Dedifferentiated amniotic fluid mesenchymal stem cell (primary cell): ENCODE data around the gene MARCHF2.

Source experiments
- DNase-seq: peaks from one replicate; pipeline ENCODE4 v3.0.0-alpha.2; 2016; ENCODE audit errors: extremely low spot score

The MARCHF2 gene

DNA sequence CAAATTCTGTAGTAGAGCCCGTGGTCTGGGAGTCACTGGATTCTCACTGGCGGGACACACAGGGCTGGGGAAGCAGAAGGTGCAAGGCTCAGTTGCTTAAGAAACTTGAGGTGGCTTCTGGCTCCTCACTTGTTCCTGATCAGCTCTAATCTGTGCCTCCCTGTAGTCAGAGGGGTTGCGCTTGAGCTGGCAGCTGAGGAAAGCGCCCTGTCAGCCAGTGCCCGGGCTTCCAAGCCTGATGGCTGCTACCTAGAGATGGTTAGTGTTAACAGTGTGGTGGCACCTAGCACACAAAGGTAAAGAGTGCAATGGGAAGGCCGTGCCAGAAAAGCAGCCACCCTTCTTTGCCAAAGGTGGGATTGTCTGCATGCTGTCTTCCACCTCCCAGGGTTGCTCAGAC, 40.5 kb downstream of the MARCHF2 start:
- no peak for DNase-seq

DNA sequence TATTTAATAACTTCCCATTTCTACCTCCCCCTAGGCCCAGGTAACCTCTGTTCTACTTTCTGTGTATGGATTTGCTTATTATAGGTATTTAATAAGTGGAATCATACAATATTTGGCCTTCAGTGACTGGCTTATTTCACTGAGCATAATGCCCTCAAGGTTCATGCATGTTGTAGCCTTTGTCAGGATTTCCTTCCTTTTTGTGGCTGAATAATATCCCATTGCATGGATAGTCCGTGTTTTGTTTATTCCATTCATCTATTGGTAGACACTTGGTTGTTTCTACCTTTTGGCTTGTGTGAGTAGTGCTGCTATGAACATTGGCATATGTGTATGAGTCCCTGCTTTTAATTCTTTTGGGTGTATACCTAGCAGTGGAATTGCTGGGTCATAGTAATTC, 41.1 kb downstream of the MARCHF2 start:
- DNase-seq, result no peak

- DNase-seq, result no peak
Measured at GRCh38 chr19:8455018-8455417, 41.9 kb downstream of the MARCHF2 start.

DNA sequence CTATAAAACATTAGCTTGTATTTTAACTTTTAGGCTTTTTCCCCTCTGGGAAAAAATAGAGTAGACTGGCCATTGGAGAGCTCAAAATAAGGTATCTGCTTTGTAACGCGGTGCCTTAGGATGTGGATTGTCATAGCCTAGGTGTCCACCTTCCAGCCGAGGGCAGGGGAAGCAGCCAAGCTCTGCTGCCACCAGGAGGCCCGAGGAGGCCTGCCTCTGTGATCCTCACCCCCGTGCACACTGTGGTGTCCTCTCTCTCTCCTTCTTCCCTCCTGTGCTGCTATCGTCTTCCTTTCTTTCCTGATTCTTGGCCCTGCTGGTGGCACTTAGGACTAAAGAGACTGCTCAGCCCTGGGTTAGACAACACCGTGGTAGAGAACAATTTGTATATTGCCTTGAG, 43.0 kb downstream of the MARCHF2 start:
- no peak for DNase-seq

GRCh38 chr19:8457209-8457608, 44.1 kb downstream of the MARCHF2 start:
- no peak for DNase-seq

DNA sequence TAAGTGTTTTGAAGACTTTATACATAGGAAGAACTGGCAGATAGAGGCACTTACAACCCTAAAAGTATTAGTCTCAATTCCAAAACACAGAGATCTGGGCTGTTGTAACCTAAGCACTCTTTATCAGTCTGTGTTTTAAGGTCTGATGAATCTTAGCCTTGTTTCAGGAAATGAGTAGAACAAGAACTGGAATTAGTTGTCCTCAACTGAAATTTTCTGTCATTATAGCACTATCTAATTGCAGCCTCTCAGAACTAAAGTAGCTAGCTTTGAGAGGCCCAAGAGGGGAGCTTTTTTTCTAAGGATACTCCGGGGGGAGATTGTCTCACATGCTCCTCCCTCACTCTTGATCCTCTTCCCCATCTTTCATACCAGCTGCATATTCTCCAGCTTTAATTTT, 44.7 kb downstream of the MARCHF2 start:
- DNase-seq, result no peak

- no peak for DNase-seq
Measured at GRCh38 chr19:8458380-8458779, 45.3 kb downstream of the MARCHF2 start.

DNA sequence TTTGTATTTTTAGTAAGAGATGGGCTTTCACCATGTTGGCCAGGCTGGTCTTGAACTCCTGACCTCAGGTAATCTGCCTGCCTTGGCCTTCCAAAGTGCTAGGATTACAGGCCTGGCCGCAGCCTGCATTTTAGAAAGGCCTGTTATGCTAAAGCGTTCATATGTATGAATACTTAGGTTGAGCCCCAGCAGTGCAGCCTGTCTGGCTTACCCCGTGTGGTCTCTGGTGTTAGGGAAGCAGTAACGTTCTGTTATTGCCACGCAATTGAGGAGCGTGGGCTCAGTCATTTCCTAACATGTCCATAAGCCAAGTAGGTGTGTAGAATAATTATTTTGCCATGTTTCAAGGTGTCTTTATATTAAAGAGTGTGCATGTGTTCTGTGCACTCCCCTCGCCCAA, 46.0 kb downstream of the MARCHF2 start:
- no peak for DNase-seq

- peak; percentile 48 for DNase-seq
Measured at GRCh38 chr19:8459520-8460270, 46.6 kb downstream of the MARCHF2 start.

- no peak for DNase-seq
Measured at GRCh38 chr19:8460516-8461298, 47.6 kb downstream of the MARCHF2 start.

DNA sequence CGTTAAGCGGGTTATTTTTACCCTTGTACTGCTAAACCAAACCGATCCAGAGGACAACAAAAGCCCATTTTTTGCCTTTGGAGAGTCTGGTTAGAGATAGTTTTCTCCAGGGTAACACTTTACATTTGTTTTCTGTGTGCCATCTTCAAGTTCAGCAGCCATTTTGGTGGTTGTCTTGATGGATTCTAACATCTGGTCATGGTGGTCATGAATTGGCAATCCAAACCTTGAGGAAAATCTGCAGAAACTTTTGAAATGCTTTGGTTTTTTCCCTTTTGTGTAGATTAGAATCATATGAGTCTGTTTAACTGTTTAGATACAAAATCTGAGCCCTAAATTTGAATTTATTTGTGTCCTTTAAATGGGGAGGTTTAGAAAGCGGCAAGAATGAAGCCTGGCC, 48.3 kb downstream of the MARCHF2 start:
- DNase-seq, result no peak

DNA sequence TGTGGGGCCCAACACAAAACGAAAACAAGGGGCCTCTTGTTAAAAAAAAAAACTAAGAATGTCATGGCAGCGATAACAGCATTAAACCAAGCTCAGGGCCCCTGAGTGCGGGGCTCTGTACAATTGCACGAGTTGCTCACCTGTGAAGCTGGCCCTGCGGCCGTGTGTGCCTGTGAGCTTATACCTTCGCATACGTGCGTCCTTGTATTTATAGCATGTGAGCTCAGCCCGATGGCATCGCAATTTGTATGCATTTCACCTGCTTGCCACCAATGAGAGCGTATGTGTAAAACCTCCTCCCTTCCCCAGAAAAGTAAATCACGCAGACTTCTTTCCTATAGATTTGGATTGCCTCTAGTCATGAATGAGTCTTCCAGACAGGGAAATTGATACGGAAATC, 48.8 kb downstream of the MARCHF2 start:
- DNase-seq, result no peak

DNA sequence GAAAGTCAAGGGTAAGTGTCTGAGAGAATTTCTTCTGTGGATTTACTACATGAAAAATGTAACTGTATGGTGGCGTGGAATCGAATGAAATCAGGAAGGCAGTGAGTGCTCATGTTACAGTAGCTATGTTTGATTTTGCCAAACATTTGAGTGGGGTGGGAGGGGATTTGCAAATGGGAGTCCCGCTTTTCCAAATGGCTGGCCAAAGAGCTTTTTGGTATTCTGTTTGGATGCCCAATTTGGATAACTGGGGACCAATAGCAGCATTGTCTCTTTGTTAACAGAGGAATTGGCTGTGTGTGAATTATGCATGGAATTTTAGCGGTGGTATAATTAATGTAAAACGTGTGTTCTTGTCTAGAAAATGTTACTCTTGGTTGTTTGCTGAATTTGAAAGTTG, 49.5 kb downstream of the MARCHF2 start:
- DNase-seq, result no peak

- no peak for DNase-seq
Measured at GRCh38 chr19:8463365-8463764, 50.3 kb downstream of the MARCHF2 start.

GRCh38 chr19:8466018-8466417, 52.9 kb downstream of the MARCHF2 start:
- DNase-seq, result peak; percentile 19

DNA sequence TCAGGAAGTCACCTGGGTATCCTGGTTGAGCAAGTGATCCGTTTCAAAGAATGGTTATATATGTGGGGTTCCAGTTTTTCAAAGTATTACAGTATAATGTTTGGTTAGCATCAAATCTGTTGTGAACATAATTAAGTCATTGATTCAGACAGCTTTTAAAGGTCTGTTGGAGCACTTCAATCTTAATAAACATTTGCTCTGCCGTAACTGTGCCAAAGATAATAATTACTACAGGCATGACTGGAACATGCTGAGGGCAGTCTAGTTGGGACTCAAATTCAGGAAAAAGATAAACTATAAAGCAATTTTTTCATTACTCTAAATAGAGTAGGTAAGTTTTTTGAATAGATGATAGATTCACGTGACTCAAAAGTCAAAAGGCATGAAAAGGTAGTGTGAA, 55.0 kb downstream of the MARCHF2 start:
- no peak for DNase-seq

DNA sequence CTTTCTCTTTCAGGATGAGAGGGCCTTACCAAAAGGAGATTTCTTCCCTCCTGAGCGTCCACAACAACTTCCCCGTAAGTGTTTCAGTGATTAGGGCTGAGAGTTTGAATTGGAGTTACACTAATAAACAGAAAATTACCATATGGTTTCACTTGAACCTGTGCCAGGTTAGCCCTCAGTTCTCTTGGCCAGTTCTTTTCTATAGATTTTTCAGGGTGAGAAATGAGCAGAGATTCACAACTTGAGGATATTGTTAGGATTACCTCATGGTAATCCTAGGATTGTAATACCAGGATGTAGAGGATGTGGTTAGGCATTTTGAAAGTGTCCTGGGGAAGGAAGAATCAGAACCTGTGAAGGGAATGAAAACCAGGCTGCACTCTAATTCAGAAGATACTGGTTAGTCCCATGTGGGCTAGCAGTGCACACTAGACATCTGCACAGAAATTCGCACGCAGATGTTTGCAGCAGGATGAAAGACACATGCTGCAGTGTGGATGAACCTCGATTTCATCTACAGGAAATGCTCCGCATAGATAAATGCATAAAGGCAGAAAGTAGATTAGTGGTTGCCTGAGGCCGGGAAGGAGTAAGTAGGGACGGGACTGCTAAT, 55.8 kb downstream of the MARCHF2 start:
- DNase-seq, result peak; percentile 19

- DNase-seq, result no peak
Measured at GRCh38 chr19:8469613-8470368, 56.7 kb downstream of the MARCHF2 start.

DNA sequence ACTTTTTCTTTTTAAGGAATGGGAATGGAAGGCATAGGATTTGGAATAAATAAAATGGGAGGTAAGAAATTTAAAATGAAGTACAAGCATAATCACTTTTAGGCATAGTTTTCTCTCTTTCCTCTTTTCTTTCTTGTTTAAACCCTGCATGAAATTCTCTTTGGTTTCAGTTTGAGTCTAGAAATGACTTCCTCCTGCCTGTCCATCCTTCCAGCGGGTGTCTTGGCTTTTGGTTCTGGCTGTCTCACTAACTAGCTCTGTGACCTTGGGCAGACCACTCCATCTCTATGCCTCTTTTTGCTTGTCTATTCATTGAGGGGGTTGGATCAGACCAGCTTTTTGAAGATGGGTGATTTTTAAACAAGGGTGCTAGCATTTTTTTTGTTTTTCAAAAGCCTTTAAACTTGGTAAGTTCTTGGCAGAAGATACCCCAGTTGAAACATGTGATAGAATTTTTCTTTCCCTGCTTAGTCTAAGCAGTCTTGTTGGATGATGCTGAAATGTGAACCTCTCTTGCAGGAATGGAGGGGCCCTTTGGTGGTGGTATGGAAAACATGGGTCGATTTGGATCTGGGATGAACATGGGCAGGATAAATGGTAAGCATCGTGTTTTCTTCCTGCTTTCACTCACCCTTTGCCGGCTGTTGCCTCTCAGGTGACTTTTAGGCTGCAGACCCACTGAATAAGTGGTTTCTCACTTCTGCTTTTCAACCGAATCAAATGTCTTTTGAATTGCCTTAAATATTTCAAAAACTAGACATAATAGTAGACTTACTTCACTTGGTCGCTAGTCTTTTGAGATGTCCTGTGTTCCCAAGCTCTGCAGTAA, 60.8 kb downstream of the MARCHF2 start:
- no peak for DNase-seq

GRCh38 chr19:8475005-8475404, 61.9 kb downstream of the MARCHF2 start:
- DNase-seq, result no peak

DNA sequence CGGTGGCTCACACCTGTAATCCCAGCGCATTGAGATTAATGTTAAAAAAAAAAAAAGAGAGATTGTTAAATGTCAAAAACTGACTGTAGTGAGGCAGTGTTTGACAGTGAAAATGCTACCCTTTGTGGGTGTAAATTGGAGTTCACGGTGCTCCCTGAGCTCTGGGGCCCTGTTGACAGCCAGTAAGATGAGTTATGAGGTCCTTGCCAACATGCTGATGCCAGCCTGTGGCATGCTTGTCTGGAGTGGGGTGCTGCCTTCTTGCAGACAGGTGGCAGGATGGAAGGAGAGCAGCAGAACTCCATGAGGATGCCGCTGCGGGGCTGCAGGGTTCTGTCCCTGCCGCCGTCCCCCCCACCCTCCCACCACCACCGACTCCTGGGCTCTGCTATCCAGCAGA, 63.4 kb downstream of the MARCHF2 start:
- DNase-seq, result no peak
